Suprapubic skin (tissue), 4 donors: Measurements from ENCODE around the gene CES2.
"Not testable (repeated sequence)": the region's sequence is repeated elsewhere in the genome, so short reads cannot be mapped to it uniquely, and the experiment has no call there.

Experiments
- CTCF ChIP-seq, 2 donors: fragments of 200-600 bp in 1 of 2; fragments of 450-650 bp in 1 of 2; sonication (generic) in 1 of 2; IDR thresholded peaks; one replicate each; pipeline ENCODE4 v1.5.1; 2016 to 2019; ENCODE audit warnings: antibody characterized with exemption in 2 of 2, mild to moderate bottlenecking in 1 of 2, moderate library complexity in 1 of 2
- EP300 ChIP-seq: sonication (generic); formaldehyde crosslinking; IDR thresholded peaks from one replicate; pipeline ENCODE4 v1.6.1; 2017; ENCODE audit warnings: antibody characterized with exemption
- POLR2AphosphoS5 ChIP-seq, 3 donors: sonication (generic); formaldehyde crosslinking; IDR thresholded peaks; one replicate each; pipeline ENCODE4 v1.6.1; 2017; ENCODE audit warnings: antibody characterized with exemption in 3 of 3

DNA sequence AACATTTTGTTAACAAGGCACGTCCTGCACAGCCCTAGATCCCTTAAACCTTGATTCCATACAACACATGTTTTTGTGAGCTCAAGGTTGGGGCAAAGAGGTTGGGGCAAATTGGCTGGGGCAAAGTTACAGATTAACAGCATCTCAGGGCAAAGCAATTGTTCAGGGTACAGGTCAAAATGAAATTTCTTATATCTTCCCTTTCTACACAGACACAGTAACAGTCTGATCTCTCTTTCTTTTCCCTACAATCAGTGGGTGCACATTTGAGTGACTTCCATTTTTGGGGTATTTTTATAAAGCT lies 20.8 kb downstream of the CES2 start:
- TF ChIP-seq CTCF (IDR thresholded peaks at IDR 0.05); POLR2AphosphoS5 (IDR thresholded peaks at IDR 0.05); EP300: not testable (repeated sequence)
